PC-3 (cell line): ENCODE measurements around the gene JADE2. TPM values are rescaled to one million over a fixed set of nuclear protein-coding genes. Genes with fewer than 3 reads are reported as not detected.

Experiments used
- ATAC-seq: fragments of 200-7000 bp; cut with Tn5 transposase; 2 replicates; pipeline ENCODE4 v1.9.1; 2020; ENCODE audit warnings: mild to moderate bottlenecking, moderate library complexity
- BruUV-seq: library from RNA; stranded (reverse); fragments of 400-500 nt; replicated peaks from 2 replicates; lab custom pipeline; 2021; lab: Mats Ljungman, UMichigan
- CTCF ChIA-PET: fragments of 300-600 bp; sonication (Branson Sonifier 250); formaldehyde crosslinking; loops from one replicate; lab custom pipeline; 2022; ENCODE audit warnings: antibody characterized with exemption; lab: Charles Lee
- POLR2A ChIA-PET: fragments of 300-600 bp; sonication (Branson Sonifier 250); formaldehyde crosslinking; loops from one replicate; lab custom pipeline; 2022; ENCODE audit warnings: antibody characterized with exemption; ENCODE audit not compliant: unreplicated experiment; lab: Charles Lee
- DNase-seq: peaks from one replicate; pipeline ENCODE4 v3.0.0-alpha.2; 2015
- H2AFZ ChIP-seq: fragments of 300-600 bp; sonication (generic); 2 replicates; pipeline ENCODE4 v1.6.0; 2016; ENCODE audit warnings: antibody characterized with exemption, low read length
- H3F3A ChIP-seq: fragments of 300-600 bp; sonication (generic); one replicate; pipeline ENCODE4 v1.6.0; 2017; ENCODE audit warnings: antibody characterized with exemption, low read length, control low read depth, mild to moderate bottlenecking; ENCODE audit not compliant: unreplicated experiment
- H3K27ac ChIP-seq: fragments of 300-600 bp; sonication (generic); 2 replicates; pipeline ENCODE4 v1.5.1; 2016; ENCODE audit warnings: mild to moderate bottlenecking, low read length
- H3K27me3 ChIP-seq: fragments of 300-600 bp; sonication (generic); 2 replicates; pipeline ENCODE4 v1.6.1; 2016; ENCODE audit warnings: low read length, mixed read lengths
- H3K36me3 ChIP-seq: fragments of 300-600 bp; sonication (generic); 2 replicates; pipeline ENCODE4 v1.6.1; 2016; ENCODE audit warnings: low read depth, mixed run types, low read length, mixed read lengths
- H3K4me1 ChIP-seq: fragments of 300-600 bp; sonication (generic); 2 replicates; pipeline ENCODE4 v1.5.1; 2016; ENCODE audit warnings: low read length; ENCODE audit not compliant: insufficient read depth
- H3K4me2 ChIP-seq: fragments of 300-600 bp; sonication (generic); 2 replicates; pipeline ENCODE4 v1.6.0; 2016; ENCODE audit warnings: low read length
- H3K4me3 ChIP-seq: fragments of 300-600 bp; sonication (generic); 2 replicates; pipeline ENCODE4 v1.5.1; 2016; ENCODE audit warnings: mild to moderate bottlenecking, low read length, mixed read lengths
- H3K79me2 ChIP-seq: fragments of 300-600 bp; sonication (generic); 2 replicates; pipeline ENCODE4 v1.6.1; 2017; ENCODE audit warnings: low read length, mixed read lengths
- H3K9ac ChIP-seq: fragments of 300-600 bp; sonication (generic); 2 replicates; pipeline ENCODE4 v1.6.0; 2016; ENCODE audit warnings: mild to moderate bottlenecking, low read length
- H3K9me2 ChIP-seq: fragments of 300-600 bp; sonication (generic); replicated peaks from 2 replicates; pipeline ENCODE4 v1.6.1; 2016; ENCODE audit warnings: mixed run types, low read length, mixed read lengths
- H3K9me3 ChIP-seq: fragments of 300-600 bp; sonication (generic); 2 replicates; pipeline ENCODE4 v1.6.1; 2016; ENCODE audit warnings: low read length, mixed read lengths
- H4K20me1 ChIP-seq: fragments of 300-600 bp; sonication (generic); 2 replicates; pipeline ENCODE4 v1.6.1; 2016; ENCODE audit warnings: low read length, mixed read lengths
- EZH2 ChIP-seq: fragments of 300-600 bp; sonication (generic); IDR thresholded peaks from one replicate; pipeline ENCODE4 v1.6.1; 2017; ENCODE audit warnings: antibody characterized with exemption, mild to moderate bottlenecking, low read length; ENCODE audit not compliant: unreplicated experiment
- EZH2phosphoT487 ChIP-seq: fragments of 300-600 bp; sonication (generic); IDR thresholded peaks from 2 replicates; pipeline ENCODE4 v1.6.1; 2018; ENCODE audit warnings: mild to moderate bottlenecking, antibody characterized with exemption, low read length, borderline replicate concordance
- intact Hi-C: fragments of 100-400 bp; cut with micrococcal nuclease; formaldehyde crosslinking; loops from 2 replicates; pipeline ENCODE4 v1.9.0; 2023
- total RNA-seq: library from RNA; depleted of rRNA; stranded (reverse); fragments of >200 nt; gene quantifications from 2 replicates; pipeline ENCODE4 v1.2.3, GENCODE V29; 2014
- TF ChIP-seq, protein P1 (sequence below): fragments of 300-600 bp; sonication (generic); conservative IDR thresholded peaks from 2 replicates; pipeline ENCODE4 v1.5.1; 2017; ENCODE audit warnings: antibody characterized with exemption, low read depth, mild to moderate bottlenecking, low read length

Gene JADE2
- total RNA-seq, 1 experiment from 2014 or later = 33.2 TPM

DNA sequence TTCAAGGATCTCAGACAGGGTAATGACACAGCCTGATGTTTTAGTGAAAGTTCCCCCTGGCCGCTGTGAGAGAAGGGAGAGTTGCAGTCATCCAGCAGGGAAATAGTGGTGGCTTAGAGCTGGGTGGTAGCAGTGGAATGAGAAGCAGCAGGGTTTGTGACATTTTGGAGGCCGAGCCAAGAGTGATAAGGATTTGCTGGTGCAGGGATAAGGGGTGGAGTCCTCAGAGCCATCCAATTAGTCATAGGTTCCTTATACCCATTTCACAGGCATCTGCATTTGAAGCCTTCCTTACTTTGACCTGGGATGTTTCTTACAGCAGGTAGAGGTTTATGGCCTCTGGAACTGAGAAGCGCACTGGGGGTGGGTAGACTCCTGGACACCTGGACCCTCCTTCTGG is 12.8 kb downstream of the JADE2 start:
- intact Hi-C loops = no loop called here
- no peaks in the 10 kb centered on the region for H3F3A ChIP-seq
- no peak for ATAC-seq
- H3K27me3 ChIP-seq = no peaks in the 10 kb centered on the region
- H3K9me3 ChIP-seq = no peaks in the 10 kb centered on the region
- ChIA-PET CTCF (no interaction called here), POLR2A (no interaction called here)
- peaks cover 5% of the 10 kb centered on the region; the same call in 1 of the 2 replicates for H3K36me3 ChIP-seq
- H3K4me3 ChIP-seq = no peak overlapping the region
- no TSS peak for BruUV-seq
- no peak for DNase-seq
- TF ChIP-seq EZH2phosphoT487 (no peak), EZH2 (no peak)
- TF ChIP-seq, protein P1, sequence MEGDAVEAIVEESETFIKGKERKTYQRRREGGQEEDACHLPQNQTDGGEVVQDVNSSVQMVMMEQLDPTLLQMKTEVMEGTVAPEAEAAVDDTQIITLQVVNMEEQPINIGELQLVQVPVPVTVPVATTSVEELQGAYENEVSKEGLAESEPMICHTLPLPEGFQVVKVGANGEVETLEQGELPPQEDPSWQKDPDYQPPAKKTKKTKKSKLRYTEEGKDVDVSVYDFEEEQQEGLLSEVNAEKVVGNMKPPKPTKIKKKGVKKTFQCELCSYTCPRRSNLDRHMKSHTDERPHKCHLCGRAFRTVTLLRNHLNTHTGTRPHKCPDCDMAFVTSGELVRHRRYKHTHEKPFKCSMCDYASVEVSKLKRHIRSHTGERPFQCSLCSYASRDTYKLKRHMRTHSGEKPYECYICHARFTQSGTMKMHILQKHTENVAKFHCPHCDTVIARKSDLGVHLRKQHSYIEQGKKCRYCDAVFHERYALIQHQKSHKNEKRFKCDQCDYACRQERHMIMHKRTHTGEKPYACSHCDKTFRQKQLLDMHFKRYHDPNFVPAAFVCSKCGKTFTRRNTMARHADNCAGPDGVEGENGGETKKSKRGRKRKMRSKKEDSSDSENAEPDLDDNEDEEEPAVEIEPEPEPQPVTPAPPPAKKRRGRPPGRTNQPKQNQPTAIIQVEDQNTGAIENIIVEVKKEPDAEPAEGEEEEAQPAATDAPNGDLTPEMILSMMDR = no peak
- no peak overlapping the region for H3K27ac ChIP-seq
- no peaks in the 10 kb centered on the region for H3K4me1 ChIP-seq
- peaks cover 28% of the 10 kb centered on the region for H3K79me2 ChIP-seq
- no peak overlapping the region for H3K9ac ChIP-seq
- H3K9me2 ChIP-seq = no peaks in the 10 kb centered on the region
- no peak overlapping the region for H2AFZ ChIP-seq
- H4K20me1 ChIP-seq = no peaks in the 10 kb centered on the region
- no peak overlapping the region for H3K4me2 ChIP-seq

DNA sequence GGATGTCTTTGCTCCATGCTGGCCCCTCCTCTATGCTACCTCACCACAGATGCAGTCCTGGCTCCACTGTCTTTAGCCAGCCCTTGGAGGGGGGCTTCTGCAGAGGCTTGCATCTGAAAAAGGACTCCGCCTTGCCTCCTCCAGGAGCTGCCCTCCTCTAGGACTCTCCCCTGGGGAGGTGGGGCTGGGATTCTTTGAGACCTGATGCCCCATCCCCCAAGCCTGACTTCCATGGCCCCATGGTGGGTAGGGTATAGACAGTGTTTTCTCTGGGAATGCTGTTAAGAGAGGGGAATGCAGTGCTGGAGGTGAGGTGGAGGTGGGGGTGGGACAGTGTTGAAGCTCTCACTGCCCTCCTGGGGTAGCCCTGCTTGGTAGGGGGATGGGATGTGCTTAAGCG is 14.3 kb downstream of the JADE2 start:
- H3K27me3 ChIP-seq = no peaks in the 10 kb centered on the region
- DNase-seq (no peak), ATAC-seq (no peak)
- no TSS peak for BruUV-seq
- no peaks in the 10 kb centered on the region for H3F3A ChIP-seq
- TF ChIP-seq EZH2 = no peak
- TF ChIP-seq, protein P1 = no peak
- TF ChIP-seq EZH2phosphoT487 = no peak
- ChIA-PET CTCF (no interaction called here), POLR2A (no interaction called here)
- peaks cover 8% of the 10 kb centered on the region for H3K36me3 ChIP-seq
- intact Hi-C loops = no loop called here
- H3K4me2 ChIP-seq = no peak overlapping the region
- H2AFZ ChIP-seq = no peak overlapping the region
- H3K9me2 ChIP-seq = no peaks in the 10 kb centered on the region
- no peaks in the 10 kb centered on the region for H3K9me3 ChIP-seq
- H4K20me1 ChIP-seq = no peaks in the 10 kb centered on the region
- no peak overlapping the region for H3K4me3 ChIP-seq
- H3K27ac ChIP-seq = no peak overlapping the region
- no peak overlapping the region for H3K9ac ChIP-seq
- H3K4me1 ChIP-seq = no peaks in the 10 kb centered on the region
- peaks cover 14% of the 10 kb centered on the region for H3K79me2 ChIP-seq

DNA sequence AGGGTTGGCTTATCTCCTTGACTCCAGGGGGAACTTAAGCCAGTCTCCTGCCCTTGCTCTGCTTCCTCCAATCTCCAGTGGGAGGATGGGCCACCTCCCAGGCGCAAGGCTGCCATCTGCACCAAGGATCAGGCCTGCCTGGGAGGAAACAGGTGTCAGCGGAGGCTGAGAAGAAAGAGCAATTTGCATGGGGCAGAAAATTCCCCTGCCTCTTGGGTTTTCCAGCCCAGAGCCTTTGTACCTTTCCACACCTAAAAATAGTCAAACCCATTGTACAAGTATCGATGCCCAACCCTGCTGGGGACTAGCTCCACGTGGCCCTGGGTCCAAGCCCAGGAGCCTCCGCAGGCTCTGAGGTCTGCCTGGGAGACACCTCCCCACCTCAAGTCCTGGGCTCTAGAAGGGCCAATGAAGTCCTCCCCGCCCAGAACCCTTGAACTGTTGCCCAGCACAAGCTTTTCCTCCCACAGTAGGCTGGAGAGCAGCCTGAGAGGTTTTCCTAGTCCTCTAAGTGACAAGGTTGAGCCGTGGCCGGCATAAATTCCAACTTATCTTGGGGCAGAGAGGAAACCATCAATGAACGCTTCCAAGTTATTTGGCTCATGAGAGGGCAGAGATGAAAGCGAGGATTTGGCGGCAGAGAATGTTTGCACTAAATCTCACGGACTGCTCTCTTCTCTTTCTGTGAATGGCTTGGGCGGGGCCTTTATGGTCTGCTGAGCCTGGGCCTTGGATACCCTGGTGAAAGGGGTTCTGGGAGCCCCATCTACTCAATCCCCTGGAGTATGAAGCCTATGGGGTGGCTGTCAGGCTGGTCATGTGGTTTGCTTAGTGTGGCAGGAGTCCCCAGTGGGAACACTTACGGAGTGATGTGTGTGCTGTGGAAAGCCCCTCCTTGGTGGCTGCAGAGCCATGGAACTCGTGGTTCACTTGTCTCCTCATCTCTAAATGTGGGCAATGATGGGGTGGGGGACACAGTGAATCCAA is 15.6 kb downstream of the JADE2 start:
- Histone ChIP-seq H3F3A (no peaks in the 10 kb centered on the region), H3K79me2 (0 out of 2 replicates have a peak, but pooled peaks cover 2% of the 10 kb centered on the region), H3K9me3 (no peaks in the 10 kb centered on the region), H3K27me3 (no peaks in the 10 kb centered on the region), H2AFZ (no peak overlapping the region), H3K4me2 (no peak overlapping the region), H4K20me1 (no peaks in the 10 kb centered on the region), H3K4me1 (no peaks in the 10 kb centered on the region), H3K9me2 (no peaks in the 10 kb centered on the region), H3K4me3 (no peak overlapping the region), H3K27ac (no peak overlapping the region), H3K36me3 (peaks cover 8% of the 10 kb centered on the region), H3K9ac (no peak overlapping the region)
- POLR2A ChIA-PET = interaction anchor here (0.6 kb wide), 1 partner anchor 10 kb away, joined by 3 read pairs; no protein-coding TSS in a partner anchor
- TF ChIP-seq, protein P1 = no peak
- no peak for TF ChIP-seq EZH2
- no peak for TF ChIP-seq EZH2phosphoT487
- no TSS peak for BruUV-seq
- CTCF ChIA-PET = no interaction called here
- intact Hi-C loops = no loop called here
- ATAC-seq = no peak
- DNase-seq = no peak
